OCI-LY3 (cell line): Measurements from ENCODE around the gene INHA.

Experiments
- H2AFZ ChIP-seq: fragments of 200-600, 300-600 bp; shearing (Covaris generic); 2 replicates; pipeline ENCODE4 v1.6.0; 2014; ENCODE audit warnings: antibody characterized with exemption, low read depth, low read length
- H3K27ac ChIP-seq: fragments of 200-600, 300-600 bp; sonication (generic); 2 replicates; pipeline ENCODE4 v1.5.1; 2014; ENCODE audit warnings: mild to moderate bottlenecking, low read length, moderate library complexity, mixed read lengths
- H3K27me3 ChIP-seq: fragments of 200-600, 300-600 bp; sonication (generic); 2 replicates; pipeline ENCODE4 v1.6.1; 2014; ENCODE audit warnings: low read depth, low read length, mixed read lengths
- H3K36me3 ChIP-seq: fragments of 200-600, 300-600 bp; sonication (generic); replicated peaks from 2 replicates; pipeline ENCODE3; 2014; ENCODE audit warnings: low read depth, low read length, mixed read lengths
- H3K4me1 ChIP-seq: fragments of 300-600, 200-600 bp; sonication (generic); 2 replicates; pipeline ENCODE4 v1.6.1; 2014; ENCODE audit warnings: low read length, mixed read lengths
- H3K4me2 ChIP-seq: fragments of 200-600, 300-600 bp; sonication (generic); 2 replicates; pipeline ENCODE4 v1.6.1; 2014; ENCODE audit warnings: low read length, mixed read lengths
- H3K4me3 ChIP-seq: fragments of 300-600, 200-600 bp; sonication (generic); 2 replicates; pipeline ENCODE4 v1.5.1; 2014; ENCODE audit warnings: antibody characterized with exemption, mild to moderate bottlenecking, low read length, moderate library complexity
- H3K79me2 ChIP-seq: fragments of 300-600, 200-600 bp; shearing (Covaris generic); 2 replicates; pipeline ENCODE4 v1.6.1; 2014; ENCODE audit warnings: mild to moderate bottlenecking, low read length, mixed read lengths
- H3K9ac ChIP-seq: fragments of 300-600, 200-600 bp; shearing (Covaris generic); 2 replicates; pipeline ENCODE4 v1.6.0; 2014; ENCODE audit warnings: mild to moderate bottlenecking, low read length, moderate library complexity
- H3K9me3 ChIP-seq: fragments of 200-600, 300-600 bp; shearing (Covaris generic); 2 replicates; pipeline ENCODE4 v1.6.1; 2014; ENCODE audit warnings: low read length, mixed read lengths; ENCODE audit not compliant: insufficient read depth
- H4K20me1 ChIP-seq: fragments of 200-600, 300-600 bp; sonication (generic); 2 replicates; pipeline ENCODE4 v1.6.1; 2016; ENCODE audit warnings: low read length, mixed read lengths; ENCODE audit not compliant: insufficient read depth
- EZH2phosphoT487 ChIP-seq: fragments of 200-600 bp; shearing (Covaris generic); IDR thresholded peaks from 2 replicates; pipeline ENCODE4 v1.6.1; 2018; ENCODE audit warnings: antibody characterized with exemption, mixed run types, low read depth
- TF ChIP-seq, protein P1 (sequence below): fragments of 200-600, 300-600 bp; sonication (generic); IDR thresholded peaks from 2 replicates; pipeline ENCODE4 v1.5.1; 2014; ENCODE audit warnings: antibody characterized with exemption, low read length, low read depth

The INHA gene

GRCh38 chr2:219614076-219614860 lies 42.2 kb downstream of the INHA start:
- TF ChIP-seq, protein P1, sequence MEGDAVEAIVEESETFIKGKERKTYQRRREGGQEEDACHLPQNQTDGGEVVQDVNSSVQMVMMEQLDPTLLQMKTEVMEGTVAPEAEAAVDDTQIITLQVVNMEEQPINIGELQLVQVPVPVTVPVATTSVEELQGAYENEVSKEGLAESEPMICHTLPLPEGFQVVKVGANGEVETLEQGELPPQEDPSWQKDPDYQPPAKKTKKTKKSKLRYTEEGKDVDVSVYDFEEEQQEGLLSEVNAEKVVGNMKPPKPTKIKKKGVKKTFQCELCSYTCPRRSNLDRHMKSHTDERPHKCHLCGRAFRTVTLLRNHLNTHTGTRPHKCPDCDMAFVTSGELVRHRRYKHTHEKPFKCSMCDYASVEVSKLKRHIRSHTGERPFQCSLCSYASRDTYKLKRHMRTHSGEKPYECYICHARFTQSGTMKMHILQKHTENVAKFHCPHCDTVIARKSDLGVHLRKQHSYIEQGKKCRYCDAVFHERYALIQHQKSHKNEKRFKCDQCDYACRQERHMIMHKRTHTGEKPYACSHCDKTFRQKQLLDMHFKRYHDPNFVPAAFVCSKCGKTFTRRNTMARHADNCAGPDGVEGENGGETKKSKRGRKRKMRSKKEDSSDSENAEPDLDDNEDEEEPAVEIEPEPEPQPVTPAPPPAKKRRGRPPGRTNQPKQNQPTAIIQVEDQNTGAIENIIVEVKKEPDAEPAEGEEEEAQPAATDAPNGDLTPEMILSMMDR, result no peak
- no peak for TF ChIP-seq EZH2phosphoT487
- Histone ChIP-seq H3K9me3 (no peaks in the 10 kb centered on the region), H3K9ac (no peak overlapping the region), H2AFZ (no peak overlapping the region), H3K36me3 (no peaks in the 10 kb centered on the region), H3K4me1 (peaks cover 10% of the 10 kb centered on the region), H3K4me3 (no peak overlapping the region), H3K4me2 (no peak overlapping the region), H3K27me3 (no peaks in the 10 kb centered on the region), H3K27ac (no peak overlapping the region), H4K20me1 (no peaks in the 10 kb centered on the region), H3K79me2 (no peaks in the 10 kb centered on the region)

- no peaks in the 10 kb centered on the region for H3K9me3 ChIP-seq
- no peak overlapping the region for H3K4me2 ChIP-seq
These were observed 42.9 kb downstream of the INHA start for GRCh38 chr2:219615036-219615435.

DNA sequence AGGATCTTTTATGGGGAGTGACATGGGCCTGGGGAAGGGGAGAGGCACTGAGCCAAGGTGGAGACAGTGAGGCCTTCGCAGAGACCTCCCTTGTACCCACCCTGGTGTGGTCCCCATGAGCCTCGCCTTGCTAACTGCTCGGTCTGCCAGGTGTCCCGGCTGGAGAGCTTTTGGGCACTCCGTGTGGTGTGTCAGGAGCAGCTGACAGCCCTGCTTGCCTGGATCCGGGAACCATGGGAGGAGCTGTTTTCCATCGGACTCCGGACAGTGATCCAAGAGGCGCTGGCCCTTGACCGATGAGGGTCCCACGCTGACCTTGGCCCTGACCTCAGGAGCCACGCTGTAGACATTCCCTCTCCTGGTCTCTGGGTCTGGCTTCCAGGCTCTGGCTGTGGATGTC lies 43.8 kb downstream of the INHA start:
- Histone ChIP-seq H3K27me3 (no peaks in the 10 kb centered on the region), H3K9ac (no peak overlapping the region), H3K4me1 (peaks cover 10% of the 10 kb centered on the region), H2AFZ (no peak overlapping the region), H3K36me3 (no peaks in the 10 kb centered on the region), H3K27ac (no peak overlapping the region), H3K79me2 (no peaks in the 10 kb centered on the region), H3K9me3 (no peaks in the 10 kb centered on the region), H3K4me2 (no peak overlapping the region), H4K20me1 (no peaks in the 10 kb centered on the region), H3K4me3 (no peak overlapping the region)
- TF ChIP-seq, protein P1, result no peak
- TF ChIP-seq EZH2phosphoT487, result no peak

More at GRCh38 chr2:219615036-219615435, 42.9 kb downstream of the INHA start:
- H3K36me3 ChIP-seq, result no peaks in the 10 kb centered on the region
- no peak overlapping the region for H3K4me3 ChIP-seq
- no peaks in the 10 kb centered on the region for H3K79me2 ChIP-seq
- peaks cover 10% of the 10 kb centered on the region for H3K4me1 ChIP-seq
- no peak overlapping the region for H3K9ac ChIP-seq
- no peak overlapping the region for H2AFZ ChIP-seq
- H3K27me3 ChIP-seq, result no peaks in the 10 kb centered on the region
- H3K27ac ChIP-seq, result no peak overlapping the region
- no peak for TF ChIP-seq EZH2phosphoT487
- TF ChIP-seq, protein P1, result no peak
- H4K20me1 ChIP-seq, result no peaks in the 10 kb centered on the region

DNA sequence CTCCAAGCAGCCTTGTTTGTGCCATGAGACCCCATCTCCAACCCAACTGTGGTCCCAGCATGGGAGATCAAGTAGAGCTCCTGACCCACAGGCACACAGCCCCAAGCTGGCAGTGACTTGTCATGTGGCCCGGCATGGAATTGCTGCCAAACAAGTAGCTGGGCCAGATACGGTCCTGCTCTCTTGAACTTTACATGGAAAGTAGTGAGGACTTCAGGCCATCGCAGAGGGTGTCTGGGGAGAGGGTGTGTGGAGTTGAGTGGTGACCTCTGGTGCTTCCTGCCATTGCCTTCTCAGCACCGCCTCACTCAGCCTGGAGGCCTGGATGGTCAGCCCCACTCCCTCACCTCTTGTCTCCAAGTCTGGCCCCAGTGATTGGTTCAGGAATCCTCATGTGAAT lies 44.4 kb downstream of the INHA start:
- Histone ChIP-seq H3K4me3 (no peak overlapping the region), H3K79me2 (no peaks in the 10 kb centered on the region), H3K9ac (no peak overlapping the region), H3K4me2 (no peak overlapping the region), H3K27me3 (no peaks in the 10 kb centered on the region), H4K20me1 (no peaks in the 10 kb centered on the region), H3K27ac (no peak overlapping the region), H3K9me3 (no peaks in the 10 kb centered on the region), H2AFZ (no peak overlapping the region), H3K36me3 (no peaks in the 10 kb centered on the region), H3K4me1 (peaks cover 10% of the 10 kb centered on the region)
- no peak for TF ChIP-seq EZH2phosphoT487
- TF ChIP-seq, protein P1, result no peak
